ENCODE data around the gene PPP1R18. TPM values are rescaled to one million over a fixed set of nuclear protein-coding genes. Genes with fewer than 3 reads are reported as not detected.

Gene PPP1R18
- total RNA-seq, 1 donor, result 56.6 TPM

DNA sequence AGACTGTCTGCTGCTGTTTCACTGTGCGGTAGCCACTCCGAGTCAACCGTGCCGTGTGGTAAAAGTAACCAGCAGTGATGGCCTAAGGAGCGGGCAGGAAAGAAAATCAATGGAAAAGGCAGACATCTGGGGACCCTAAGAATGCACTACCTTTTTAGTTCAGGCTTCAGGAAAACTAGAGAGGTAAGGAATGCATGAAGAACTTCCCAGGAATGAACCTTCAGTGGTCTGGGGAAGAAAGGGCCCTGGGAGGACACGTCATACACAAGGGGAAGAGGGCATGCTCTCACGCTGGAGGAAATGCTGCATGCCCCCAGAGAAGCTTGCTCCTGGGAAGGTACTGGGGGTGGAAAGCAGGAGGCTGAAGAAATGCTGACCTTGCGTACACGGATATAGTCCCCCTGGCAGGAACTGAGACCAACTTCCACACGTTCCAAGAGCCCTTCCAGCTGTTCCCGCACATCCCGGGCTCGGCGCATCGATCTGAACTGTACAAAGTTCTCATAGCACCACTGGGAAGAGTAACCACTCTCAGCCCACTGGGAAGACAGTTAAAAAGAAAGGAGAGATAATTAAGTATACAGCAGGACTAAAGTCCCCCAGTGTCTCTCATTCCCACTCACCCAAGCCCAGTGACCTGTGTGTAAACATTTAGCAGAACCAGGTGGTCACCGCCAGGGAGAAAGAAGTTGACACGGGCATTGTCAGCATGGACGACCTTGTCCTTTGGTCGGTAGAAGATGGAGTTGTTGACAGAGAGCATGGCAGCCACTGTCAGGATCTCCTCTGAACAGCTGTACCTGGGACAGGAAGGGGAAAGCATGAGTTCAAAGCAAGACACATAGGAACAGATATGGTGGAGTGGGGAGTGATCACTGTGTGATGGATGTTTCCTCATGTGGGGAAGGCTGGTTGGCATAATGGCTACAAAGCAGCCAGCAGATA is 31.4 kb downstream of the PPP1R18 start:
- H3K4me3 ChIP-seq (ENCODE audit: low read depth, low read length), result no peak overlapping the region
- TF ChIP-seq, protein P1, sequence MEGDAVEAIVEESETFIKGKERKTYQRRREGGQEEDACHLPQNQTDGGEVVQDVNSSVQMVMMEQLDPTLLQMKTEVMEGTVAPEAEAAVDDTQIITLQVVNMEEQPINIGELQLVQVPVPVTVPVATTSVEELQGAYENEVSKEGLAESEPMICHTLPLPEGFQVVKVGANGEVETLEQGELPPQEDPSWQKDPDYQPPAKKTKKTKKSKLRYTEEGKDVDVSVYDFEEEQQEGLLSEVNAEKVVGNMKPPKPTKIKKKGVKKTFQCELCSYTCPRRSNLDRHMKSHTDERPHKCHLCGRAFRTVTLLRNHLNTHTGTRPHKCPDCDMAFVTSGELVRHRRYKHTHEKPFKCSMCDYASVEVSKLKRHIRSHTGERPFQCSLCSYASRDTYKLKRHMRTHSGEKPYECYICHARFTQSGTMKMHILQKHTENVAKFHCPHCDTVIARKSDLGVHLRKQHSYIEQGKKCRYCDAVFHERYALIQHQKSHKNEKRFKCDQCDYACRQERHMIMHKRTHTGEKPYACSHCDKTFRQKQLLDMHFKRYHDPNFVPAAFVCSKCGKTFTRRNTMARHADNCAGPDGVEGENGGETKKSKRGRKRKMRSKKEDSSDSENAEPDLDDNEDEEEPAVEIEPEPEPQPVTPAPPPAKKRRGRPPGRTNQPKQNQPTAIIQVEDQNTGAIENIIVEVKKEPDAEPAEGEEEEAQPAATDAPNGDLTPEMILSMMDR (IDR thresholded peaks at IDR 0.05; ENCODE audit: insufficient read depth, low read depth, low read length), result no peak
- DNase-seq (ENCODE audit: low read depth), result no peak

DNA sequence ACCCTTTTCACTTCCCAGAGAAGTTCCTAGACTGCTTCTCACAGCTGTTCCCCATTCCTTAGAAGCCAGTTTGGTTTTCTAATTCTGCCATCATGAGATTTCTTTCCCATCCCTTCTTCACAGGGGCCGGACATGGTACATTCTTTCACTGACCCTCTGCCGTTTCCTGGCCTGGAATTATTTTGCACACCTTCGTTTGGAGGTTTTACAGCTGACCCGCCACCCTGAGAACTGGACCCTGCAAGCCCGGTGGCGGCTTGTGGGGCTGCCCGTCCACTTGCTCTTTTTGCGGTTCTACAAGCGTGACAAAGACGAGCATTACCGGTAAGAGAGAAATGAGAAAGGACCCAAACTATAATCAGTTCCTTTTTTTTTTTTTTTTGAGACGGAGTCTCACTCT is 35.3 kb downstream of the PPP1R18 start:
- TF ChIP-seq, protein P1 (IDR thresholded peaks at IDR 0.05; ENCODE audit: insufficient read depth, low read depth, low read length), result no peak
- H3K4me3 ChIP-seq (ENCODE audit: low read depth, low read length), result no peak overlapping the region
- DNase-seq (ENCODE audit: low read depth), result no peak

- peak overlapping the region; percentile 91 for H3K4me3 ChIP-seq (ENCODE audit: low read depth, low read length)
- TF ChIP-seq, protein P1 (IDR thresholded peaks at IDR 0.05; ENCODE audit: insufficient read depth, low read depth, low read length), result no peak
- peak; percentile 42 for DNase-seq (ENCODE audit: low read depth)
Measured at GRCh38 chr6:30647242-30648116, 39.0 kb downstream of the PPP1R18 start.

DNA sequence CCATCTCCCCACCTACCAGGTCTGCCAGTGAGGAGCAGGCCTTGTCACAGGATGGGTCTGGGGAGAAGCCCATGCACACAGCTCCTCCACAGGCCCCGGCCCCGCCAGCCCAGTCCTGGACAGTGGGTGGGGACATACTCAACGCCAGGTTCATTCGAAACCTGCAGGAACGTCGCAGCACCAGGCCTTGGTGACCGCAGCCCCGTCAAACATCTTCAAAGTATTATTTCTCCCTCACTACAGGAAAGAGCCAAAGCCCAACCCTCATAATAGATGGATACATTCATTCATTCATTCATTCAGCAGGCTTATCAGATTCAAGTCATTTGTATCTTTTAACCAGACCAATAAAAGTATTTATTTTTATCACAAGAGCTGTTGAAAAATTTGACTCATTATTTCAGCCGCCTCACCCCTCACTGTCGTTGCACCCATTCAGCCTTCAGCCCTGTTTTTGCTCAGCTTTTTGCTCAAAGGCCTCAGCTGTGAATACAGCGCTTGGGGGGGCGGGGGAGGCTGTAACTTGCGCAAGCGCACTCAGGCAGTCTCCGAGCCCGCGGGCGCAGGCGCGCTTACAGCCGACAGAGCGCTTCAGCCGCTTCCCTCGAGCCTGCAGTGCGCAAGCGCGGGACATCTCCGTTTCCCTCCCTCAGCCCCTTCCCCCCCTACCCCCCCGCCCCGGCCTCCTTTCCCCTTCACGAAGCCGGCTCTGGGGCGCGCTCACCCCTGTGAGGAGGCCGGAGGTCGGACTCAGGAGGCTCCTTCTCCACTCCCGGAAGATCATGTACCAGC is 39.8 kb downstream of the PPP1R18 start, which contains the start of gene C6orf136:
Gene C6orf136, plus strand, starts transcription at position 684 of the 792 bp plus-strand sequence. Its CDS starts 99 bp downstream, at position 783.
- DNase-seq (ENCODE audit: low read depth), result peak; percentile 91
- TF ChIP-seq, protein P1 (IDR thresholded peaks at IDR 0.05; ENCODE audit: insufficient read depth, low read depth, low read length), result no peak

DNA sequence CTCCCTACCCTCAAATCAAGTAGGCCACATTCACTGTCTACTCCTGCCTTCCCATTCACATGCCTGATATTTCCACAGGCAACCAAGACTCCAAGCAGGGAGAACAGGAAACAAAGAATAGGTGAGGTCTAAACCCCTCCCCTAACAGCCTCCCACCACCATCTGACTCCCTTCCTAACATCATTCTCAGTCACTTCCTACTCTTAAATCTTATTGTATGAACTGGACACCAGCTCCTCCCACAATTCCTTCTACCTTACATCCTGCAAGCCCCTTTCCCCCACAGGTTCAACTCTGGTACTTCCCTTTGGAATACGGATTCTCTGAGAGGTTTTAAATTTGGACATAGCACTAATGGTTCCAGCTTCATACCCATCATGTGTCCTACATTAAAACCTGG is 40.5 kb downstream of the PPP1R18 start:
- DNase-seq (ENCODE audit: low read depth), result no peak
- no peak overlapping the region for H3K4me3 ChIP-seq (ENCODE audit: low read depth, low read length)
- TF ChIP-seq, protein P1 (IDR thresholded peaks at IDR 0.05; ENCODE audit: insufficient read depth, low read depth, low read length), result no peak

More for the DNA sequence above, 39.8 kb downstream of the PPP1R18 start, which contains the start of gene C6orf136:
- peak within 1 kb of the TSS; percentile 91 for H3K4me3 ChIP-seq (ENCODE audit: low read depth, low read length)

DNA sequence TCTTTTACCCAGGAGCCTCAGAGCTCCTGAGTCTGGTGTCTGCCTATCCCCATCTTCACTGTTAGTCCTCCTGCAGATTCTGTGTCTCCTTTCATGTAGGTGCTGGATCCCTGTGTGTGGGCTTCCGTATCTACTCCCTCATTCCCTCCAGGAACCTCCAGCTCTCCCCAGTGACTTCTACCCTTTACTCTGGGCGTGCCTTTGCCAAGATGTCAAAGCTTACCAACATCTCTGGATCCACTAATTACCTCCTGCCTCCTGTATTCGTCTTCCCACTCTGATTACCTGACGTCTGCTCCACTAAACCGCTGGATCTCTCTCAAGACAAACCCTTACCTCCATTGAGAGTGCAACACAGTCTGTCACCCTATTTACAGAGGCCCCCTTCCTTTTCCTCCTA is 41.7 kb downstream of the PPP1R18 start:
- DNase-seq (ENCODE audit: low read depth), result no peak
- TF ChIP-seq, protein P1 (IDR thresholded peaks at IDR 0.05; ENCODE audit: insufficient read depth, low read depth, low read length), result no peak
- H3K4me3 ChIP-seq (ENCODE audit: low read depth, low read length), result no peak overlapping the region
